ENCODE data around the gene ZNF81.

Gene ZNF81

DNA sequence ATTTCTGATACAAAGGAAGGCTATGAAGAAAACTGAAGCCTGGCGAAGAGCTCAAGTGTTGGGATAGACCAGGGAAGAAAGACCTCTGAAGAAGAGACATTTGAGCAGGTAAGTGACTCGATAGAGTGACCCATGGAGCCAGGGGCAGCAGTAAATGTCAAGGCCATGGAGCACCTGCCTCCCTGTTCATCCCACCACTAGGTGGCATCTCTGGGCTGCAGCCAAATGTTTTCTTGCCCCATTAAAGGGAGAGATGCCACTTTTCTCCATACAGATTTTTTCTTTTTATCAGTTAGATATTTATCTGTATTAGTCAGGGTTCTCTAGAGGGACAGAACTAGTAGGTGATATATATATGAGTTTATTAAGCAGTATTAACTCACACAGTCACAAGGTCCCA is 4.9 kb upstream of the ZNF81 start:
- Histone ChIP-seq H2AFZ (ENCODE audit: low read depth, low read length) (no peak overlapping the region), H3K79me2 (ENCODE audit: insufficient read depth, low read length) (peaks cover under 1% of the 10 kb centered on the region; the same call in 1 of the 2 replicates), H3K4me2 (ENCODE audit: insufficient read depth, low read length) (no peak overlapping the region), H3K27me3 (ENCODE audit: insufficient read depth, low read length, poor library complexity) (no peaks in the 10 kb centered on the region), H3K27ac (ENCODE audit: low read length) (no peak overlapping the region), H3K4me1 (ENCODE audit: insufficient read depth, low read length) (peaks cover 8% of the 10 kb centered on the region), H4K20me1 (ENCODE audit: insufficient read depth, low read length) (no peaks in the 10 kb centered on the region), H3K9me3 (ENCODE audit: insufficient read depth, low read length, severe bottlenecking) (no peaks in the 10 kb centered on the region), H3K9ac (ENCODE audit: low read depth, low read length) (no peak overlapping the region), H3K36me3 (ENCODE audit: insufficient read depth, low read length) (no peaks in the 10 kb centered on the region), H3K4me3 (ENCODE audit: low read depth in 1 of 2, low read length in 2 of 2) (no peak overlapping the region)
- TF ChIP-seq EZH2 (IDR thresholded peaks at IDR 0.05; ENCODE audit: borderline replicate concordance, low read depth, low read length, severe bottlenecking), result no peak
- TF ChIP-seq, protein P1, sequence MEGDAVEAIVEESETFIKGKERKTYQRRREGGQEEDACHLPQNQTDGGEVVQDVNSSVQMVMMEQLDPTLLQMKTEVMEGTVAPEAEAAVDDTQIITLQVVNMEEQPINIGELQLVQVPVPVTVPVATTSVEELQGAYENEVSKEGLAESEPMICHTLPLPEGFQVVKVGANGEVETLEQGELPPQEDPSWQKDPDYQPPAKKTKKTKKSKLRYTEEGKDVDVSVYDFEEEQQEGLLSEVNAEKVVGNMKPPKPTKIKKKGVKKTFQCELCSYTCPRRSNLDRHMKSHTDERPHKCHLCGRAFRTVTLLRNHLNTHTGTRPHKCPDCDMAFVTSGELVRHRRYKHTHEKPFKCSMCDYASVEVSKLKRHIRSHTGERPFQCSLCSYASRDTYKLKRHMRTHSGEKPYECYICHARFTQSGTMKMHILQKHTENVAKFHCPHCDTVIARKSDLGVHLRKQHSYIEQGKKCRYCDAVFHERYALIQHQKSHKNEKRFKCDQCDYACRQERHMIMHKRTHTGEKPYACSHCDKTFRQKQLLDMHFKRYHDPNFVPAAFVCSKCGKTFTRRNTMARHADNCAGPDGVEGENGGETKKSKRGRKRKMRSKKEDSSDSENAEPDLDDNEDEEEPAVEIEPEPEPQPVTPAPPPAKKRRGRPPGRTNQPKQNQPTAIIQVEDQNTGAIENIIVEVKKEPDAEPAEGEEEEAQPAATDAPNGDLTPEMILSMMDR (IDR thresholded peaks at IDR 0.05; ENCODE audit: borderline replicate concordance, extremely low read depth, low read length, poor library complexity, severe bottlenecking), result peak; percentile 79
- DNase-seq (peak; percentile 59), ATAC-seq (ENCODE audit: insufficient read depth, low read depth) (peak; percentile 52)

- H3K27ac ChIP-seq (ENCODE audit: low read length), result no peak overlapping the region
- peaks cover 26% of the 10 kb centered on the region for H3K79me2 ChIP-seq (ENCODE audit: insufficient read depth, low read length)
- TF ChIP-seq, protein P1 (IDR thresholded peaks at IDR 0.05; ENCODE audit: borderline replicate concordance, extremely low read depth, low read length, poor library complexity, severe bottlenecking), result no peak
- no peak for TF ChIP-seq EZH2 (IDR thresholded peaks at IDR 0.05; ENCODE audit: borderline replicate concordance, low read depth, low read length, severe bottlenecking)
- H3K9me3 ChIP-seq (ENCODE audit: insufficient read depth, low read length, severe bottlenecking), result no peaks in the 10 kb centered on the region
- H3K27me3 ChIP-seq (ENCODE audit: insufficient read depth, low read length, poor library complexity), result no peaks in the 10 kb centered on the region
- H3K4me3 ChIP-seq (ENCODE audit: low read depth in 1 of 2, low read length in 2 of 2), result no peak overlapping the region
- H3K4me2 ChIP-seq (ENCODE audit: insufficient read depth, low read length), result peak overlapping the region; percentile 86; the same call in 1 of the 2 replicates
- H2AFZ ChIP-seq (ENCODE audit: low read depth, low read length), result no peak overlapping the region
- ATAC-seq (ENCODE audit: insufficient read depth, low read depth) (no peak), DNase-seq (no peak)
- H3K4me1 ChIP-seq (ENCODE audit: insufficient read depth, low read length), result peaks cover 26% of the 10 kb centered on the region
- no peaks in the 10 kb centered on the region for H3K36me3 ChIP-seq (ENCODE audit: insufficient read depth, low read length)
- H4K20me1 ChIP-seq (ENCODE audit: insufficient read depth, low read length), result no peaks in the 10 kb centered on the region
- no peak overlapping the region for H3K9ac ChIP-seq (ENCODE audit: low read depth, low read length)
These were observed 1.7 kb downstream of the ZNF81 start for GRCh38 chrX:47838361-47838760.

DNA sequence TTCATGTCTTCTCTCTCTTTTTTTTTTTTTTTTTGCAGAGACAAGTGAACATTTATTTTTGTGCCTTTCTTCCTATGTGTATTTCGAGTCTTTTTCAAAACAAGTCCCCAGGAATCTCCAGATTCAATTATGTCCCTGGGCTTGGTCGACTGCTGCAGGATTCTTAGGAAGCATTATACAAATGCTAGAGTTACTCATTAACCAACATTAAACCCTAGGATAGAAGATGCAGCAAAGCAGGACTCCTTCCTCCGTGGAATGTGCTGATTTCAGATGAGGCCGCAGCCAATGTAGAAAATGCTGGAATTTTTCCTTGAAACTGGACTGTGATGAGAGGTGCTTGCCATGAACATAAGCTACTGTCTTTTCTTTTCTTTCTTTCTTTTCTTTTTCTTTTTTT is 3.4 kb downstream of the ZNF81 start:
- Histone ChIP-seq H3K4me1 (ENCODE audit: insufficient read depth, low read length) (peaks cover 26% of the 10 kb centered on the region), H3K36me3 (ENCODE audit: insufficient read depth, low read length) (no peaks in the 10 kb centered on the region), H2AFZ (ENCODE audit: low read depth, low read length) (no peak overlapping the region), H3K27me3 (ENCODE audit: insufficient read depth, low read length, poor library complexity) (no peaks in the 10 kb centered on the region), H4K20me1 (ENCODE audit: insufficient read depth, low read length) (no peaks in the 10 kb centered on the region), H3K9ac (ENCODE audit: low read depth, low read length) (no peak overlapping the region), H3K4me3 (ENCODE audit: low read depth in 1 of 2, low read length in 2 of 2) (no peak overlapping the region), H3K4me2 (ENCODE audit: insufficient read depth, low read length) (no peak overlapping the region), H3K79me2 (ENCODE audit: insufficient read depth, low read length) (peaks cover 29% of the 10 kb centered on the region), H3K9me3 (ENCODE audit: insufficient read depth, low read length, severe bottlenecking) (no peaks in the 10 kb centered on the region), H3K27ac (ENCODE audit: low read length) (no peak overlapping the region)
- ATAC-seq (ENCODE audit: insufficient read depth, low read depth) (no peak), DNase-seq (no peak)
- TF ChIP-seq, protein P1 (IDR thresholded peaks at IDR 0.05; ENCODE audit: borderline replicate concordance, extremely low read depth, low read length, poor library complexity, severe bottlenecking), result no peak
- TF ChIP-seq EZH2 (IDR thresholded peaks at IDR 0.05; ENCODE audit: borderline replicate concordance, low read depth, low read length, severe bottlenecking), result no peak

DNA sequence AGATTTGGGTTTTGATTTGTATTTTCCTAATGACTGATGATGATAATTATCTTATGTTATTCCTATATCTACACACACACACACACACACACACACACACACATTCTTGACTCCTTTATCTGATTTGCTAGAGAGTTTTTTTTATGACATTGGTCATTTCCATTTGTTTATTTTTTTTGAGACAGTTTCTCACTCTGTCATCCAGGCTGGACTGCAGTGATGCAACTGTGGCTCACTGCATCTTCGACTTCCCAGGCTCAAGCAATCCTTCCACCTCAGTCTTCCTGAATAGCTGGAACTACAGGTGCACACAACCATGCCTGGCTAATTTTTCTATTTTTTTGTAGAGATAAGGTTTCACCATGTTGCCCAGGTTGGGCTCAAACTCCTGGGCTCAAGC is 6.7 kb downstream of the ZNF81 start:
- no peak for DNase-seq

More for the DNA sequence above, 6.7 kb downstream of the ZNF81 start:
- Histone ChIP-seq H3K27ac (ENCODE audit: low read length) (no peak overlapping the region), H3K27me3 (ENCODE audit: insufficient read depth, low read length, poor library complexity) (no peaks in the 10 kb centered on the region), H3K79me2 (ENCODE audit: insufficient read depth, low read length) (peaks cover 14% of the 10 kb centered on the region; the same call in 1 of the 2 replicates), H3K4me3 (ENCODE audit: low read depth in 1 of 2, low read length in 2 of 2) (no peak overlapping the region), H4K20me1 (ENCODE audit: insufficient read depth, low read length) (no peaks in the 10 kb centered on the region), H3K9me3 (ENCODE audit: insufficient read depth, low read length, severe bottlenecking) (no peaks in the 10 kb centered on the region), H3K36me3 (ENCODE audit: insufficient read depth, low read length) (peaks cover 6% of the 10 kb centered on the region; the same call in 1 of the 2 replicates), H3K4me1 (ENCODE audit: insufficient read depth, low read length) (peaks cover 6% of the 10 kb centered on the region; the same call in 1 of the 2 replicates), H3K4me2 (ENCODE audit: insufficient read depth, low read length) (no peak overlapping the region), H3K9ac (ENCODE audit: low read depth, low read length) (no peak overlapping the region), H2AFZ (ENCODE audit: low read depth, low read length) (no peak overlapping the region)
- ATAC-seq (ENCODE audit: insufficient read depth, low read depth), result no peak
- no peak for TF ChIP-seq EZH2 (IDR thresholded peaks at IDR 0.05; ENCODE audit: borderline replicate concordance, low read depth, low read length, severe bottlenecking)
- TF ChIP-seq, protein P1 (IDR thresholded peaks at IDR 0.05; ENCODE audit: borderline replicate concordance, extremely low read depth, low read length, poor library complexity, severe bottlenecking), result no peak

Measured in DND-41 (cell line).